OCI-LY1 (cell line): ENCODE measurements around the gene NHLRC3.

Experiments used
- CTCF ChIP-seq: fragments of 200-600 bp; sonication (generic), shearing (Covaris generic); IDR thresholded peaks from 2 replicates; pipeline ENCODE4 v1.5.1; 2017; ENCODE audit warnings: mild to moderate bottlenecking, antibody characterized with exemption, low read length, moderate library complexity, mixed read lengths
- EZH2 ChIP-seq: fragments of 200-600 bp; sonication (generic), shearing (Covaris generic); IDR thresholded peaks from 2 replicates; pipeline ENCODE4 v1.8.0; 2017; ENCODE audit warnings: borderline replicate concordance, mixed run types, mild to moderate bottlenecking, antibody characterized with exemption, low read length, moderate library complexity, mixed read lengths

GRCh38 chr13:39034085-39034484 is 4.2 kb upstream of the NHLRC3 start:
- no peak for TF ChIP-seq CTCF
- no peak for TF ChIP-seq EZH2
